Measurements from ENCODE around the gene BORCS8.

DNA sequence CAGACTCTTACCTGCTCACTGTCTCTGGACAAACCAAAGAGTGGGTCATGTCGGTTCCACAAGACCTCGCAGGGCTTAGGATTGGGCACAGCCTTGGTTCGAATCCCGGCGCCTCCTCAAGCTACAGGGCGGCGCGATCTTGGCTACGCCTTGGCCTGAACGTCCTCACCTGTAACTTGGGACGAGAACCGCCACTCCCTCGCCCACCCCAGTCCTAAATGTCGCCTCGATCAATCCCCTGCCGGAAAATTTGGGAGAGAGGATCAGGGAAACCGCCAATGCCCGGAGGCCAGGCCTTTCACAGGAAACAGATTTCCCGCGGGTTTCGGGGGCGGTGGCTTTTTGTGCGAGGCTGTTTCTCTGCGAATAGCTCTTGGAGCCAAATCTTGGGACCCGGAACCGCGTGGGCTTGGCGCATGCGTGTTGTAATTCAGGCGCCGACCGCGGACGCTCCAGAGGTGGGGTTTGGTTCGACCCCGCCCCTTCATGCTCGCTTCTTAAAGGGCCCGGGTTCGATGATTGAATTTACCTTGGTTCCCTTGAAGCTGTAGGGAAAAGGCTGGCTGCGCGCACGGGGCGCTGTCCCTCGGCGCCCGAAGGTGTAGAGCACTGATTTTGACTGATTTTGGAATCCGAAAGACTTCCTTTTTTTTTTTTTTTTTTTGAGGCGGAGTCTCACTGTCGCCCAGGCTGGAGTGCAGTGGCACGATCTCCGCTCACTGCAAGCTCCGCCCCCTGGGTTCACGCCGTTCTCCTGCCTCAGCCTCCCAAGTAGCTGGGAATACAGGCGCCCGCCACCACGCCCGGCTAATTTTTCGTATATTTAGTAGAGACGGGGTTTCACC lies 11.3 kb upstream of the BORCS8 start, which contains the start of gene NR2C2AP:
- TF ChIP-seq, protein P1, sequence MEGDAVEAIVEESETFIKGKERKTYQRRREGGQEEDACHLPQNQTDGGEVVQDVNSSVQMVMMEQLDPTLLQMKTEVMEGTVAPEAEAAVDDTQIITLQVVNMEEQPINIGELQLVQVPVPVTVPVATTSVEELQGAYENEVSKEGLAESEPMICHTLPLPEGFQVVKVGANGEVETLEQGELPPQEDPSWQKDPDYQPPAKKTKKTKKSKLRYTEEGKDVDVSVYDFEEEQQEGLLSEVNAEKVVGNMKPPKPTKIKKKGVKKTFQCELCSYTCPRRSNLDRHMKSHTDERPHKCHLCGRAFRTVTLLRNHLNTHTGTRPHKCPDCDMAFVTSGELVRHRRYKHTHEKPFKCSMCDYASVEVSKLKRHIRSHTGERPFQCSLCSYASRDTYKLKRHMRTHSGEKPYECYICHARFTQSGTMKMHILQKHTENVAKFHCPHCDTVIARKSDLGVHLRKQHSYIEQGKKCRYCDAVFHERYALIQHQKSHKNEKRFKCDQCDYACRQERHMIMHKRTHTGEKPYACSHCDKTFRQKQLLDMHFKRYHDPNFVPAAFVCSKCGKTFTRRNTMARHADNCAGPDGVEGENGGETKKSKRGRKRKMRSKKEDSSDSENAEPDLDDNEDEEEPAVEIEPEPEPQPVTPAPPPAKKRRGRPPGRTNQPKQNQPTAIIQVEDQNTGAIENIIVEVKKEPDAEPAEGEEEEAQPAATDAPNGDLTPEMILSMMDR (IDR thresholded peaks at IDR 0.05), result peak in 2 of 6 experiments; percentile 8 to 11
- TF ChIP-seq POLR2A (IDR thresholded peaks at IDR 0.05), result no peak

All from Peyer's patch (tissue), 4 donors.